Measurements from ENCODE around the gene WDR64.
"Not testable (repeated sequence)": the region's sequence is repeated elsewhere in the genome, so short reads cannot be mapped to it uniquely, and the experiment has no call there.

Gene WDR64

DNA sequence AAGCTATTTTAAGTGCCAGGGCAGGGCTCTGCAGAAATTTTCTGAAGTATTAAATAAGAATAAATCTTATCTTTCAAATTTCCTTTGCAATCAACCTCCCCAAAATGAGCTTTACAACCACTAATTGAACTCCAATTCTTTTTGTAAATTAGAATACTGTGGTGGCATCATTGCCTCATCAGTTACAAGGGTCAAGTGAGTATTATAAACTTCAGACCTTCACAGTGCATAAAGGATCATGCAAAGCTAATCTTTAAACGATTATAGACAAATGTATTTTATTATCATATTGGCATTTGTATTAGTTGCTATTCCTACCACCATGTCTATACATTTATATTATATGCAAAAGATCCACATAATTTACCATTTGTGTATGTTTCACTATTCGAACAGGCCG is 19.1 kb upstream of the WDR64 start:
- no peak for DNase-seq

DNA sequence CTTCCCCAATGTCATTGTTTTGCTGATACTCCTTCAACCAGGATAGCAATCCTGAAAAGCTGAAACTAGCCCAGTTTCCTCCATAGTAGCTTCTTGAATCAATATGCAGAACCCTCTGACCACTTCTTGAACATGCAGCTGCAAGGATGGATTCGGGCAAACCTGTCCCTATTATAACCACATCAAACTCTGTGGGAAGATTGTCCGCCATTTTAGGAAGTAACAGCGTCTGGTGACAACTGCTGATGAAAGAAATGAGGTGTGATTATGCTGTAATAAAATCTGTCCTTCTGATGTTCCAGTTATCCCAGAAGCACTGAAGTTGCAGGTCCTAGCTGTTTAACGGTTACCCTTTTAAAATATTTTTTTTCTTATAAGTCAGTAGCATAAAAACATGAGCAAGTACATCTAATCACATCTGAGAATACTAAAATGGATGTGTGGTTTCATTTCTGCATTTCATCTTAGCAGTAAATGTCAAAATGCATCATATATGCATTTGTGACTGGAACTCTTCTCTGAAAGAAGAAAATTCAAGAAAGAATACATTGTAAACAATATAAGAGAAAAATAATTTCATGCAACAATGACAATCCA is 16.4 kb upstream of the WDR64 start:
- no peak for DNase-seq

DNA sequence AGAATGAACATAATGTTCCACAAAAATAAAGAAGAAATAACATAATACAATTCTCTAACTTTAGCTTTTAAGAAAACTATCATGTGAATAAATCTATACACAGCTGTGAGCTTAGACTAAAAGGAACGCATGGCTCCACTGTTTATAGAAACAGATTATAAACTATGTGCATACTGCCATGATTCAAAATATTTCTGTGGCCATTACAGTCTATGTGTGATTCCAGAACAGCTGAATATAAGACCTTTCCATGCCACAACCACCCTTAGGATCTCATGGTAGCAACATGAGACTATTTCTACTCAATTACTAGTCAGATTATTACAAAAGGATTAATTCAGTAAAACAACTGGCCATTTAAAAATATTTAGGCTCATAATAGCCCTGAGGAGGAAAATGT is 15.8 kb upstream of the WDR64 start:
- DNase-seq, result no peak

DNA sequence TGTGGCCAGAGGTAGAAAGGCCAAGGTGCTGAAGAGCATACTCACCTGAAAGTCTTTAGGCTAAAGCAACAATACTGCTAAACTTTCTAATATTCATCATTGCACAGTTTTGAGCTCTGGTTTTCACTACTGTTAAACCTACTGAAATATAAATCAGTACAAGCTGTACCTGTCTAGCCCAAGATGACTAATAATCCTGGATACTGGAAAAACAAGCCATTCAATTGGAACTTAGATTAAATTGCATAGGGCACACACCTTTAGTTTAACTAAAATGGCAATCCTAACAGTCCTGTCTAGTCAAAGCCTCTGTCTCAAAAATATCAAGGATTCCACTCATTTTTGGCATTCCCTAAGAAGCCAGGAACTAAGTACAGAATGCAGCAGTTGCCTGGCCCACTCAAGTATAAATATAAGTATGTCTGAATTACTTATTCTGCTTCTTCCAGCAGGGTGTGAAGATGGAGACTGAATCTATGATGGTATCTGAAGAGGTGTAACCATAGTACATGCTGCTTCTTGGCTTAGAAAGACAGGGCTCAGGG is 15.0 kb upstream of the WDR64 start:
- DNase-seq, result no peak

DNA sequence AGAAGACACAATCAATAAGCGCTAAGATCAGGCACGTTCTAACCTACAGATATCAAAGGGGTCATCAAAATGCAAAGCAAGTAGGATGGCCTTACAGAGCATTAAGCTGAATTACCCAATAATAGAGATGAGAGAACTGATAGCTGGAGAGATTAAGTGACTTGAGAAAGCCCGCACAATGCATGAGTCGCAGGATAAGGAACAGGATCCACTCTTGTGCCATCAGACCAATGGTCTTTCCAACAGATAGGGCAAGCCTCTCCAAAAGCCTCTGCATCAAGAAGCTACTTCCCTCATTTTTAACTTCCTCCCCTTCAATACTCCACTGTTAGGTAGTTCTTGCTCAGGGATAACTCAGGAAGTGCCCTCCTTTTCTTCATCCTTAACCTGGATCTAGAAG is 14.5 kb upstream of the WDR64 start:
- peak; percentile 56 to 70 (median 61) for DNase-seq

DNA sequence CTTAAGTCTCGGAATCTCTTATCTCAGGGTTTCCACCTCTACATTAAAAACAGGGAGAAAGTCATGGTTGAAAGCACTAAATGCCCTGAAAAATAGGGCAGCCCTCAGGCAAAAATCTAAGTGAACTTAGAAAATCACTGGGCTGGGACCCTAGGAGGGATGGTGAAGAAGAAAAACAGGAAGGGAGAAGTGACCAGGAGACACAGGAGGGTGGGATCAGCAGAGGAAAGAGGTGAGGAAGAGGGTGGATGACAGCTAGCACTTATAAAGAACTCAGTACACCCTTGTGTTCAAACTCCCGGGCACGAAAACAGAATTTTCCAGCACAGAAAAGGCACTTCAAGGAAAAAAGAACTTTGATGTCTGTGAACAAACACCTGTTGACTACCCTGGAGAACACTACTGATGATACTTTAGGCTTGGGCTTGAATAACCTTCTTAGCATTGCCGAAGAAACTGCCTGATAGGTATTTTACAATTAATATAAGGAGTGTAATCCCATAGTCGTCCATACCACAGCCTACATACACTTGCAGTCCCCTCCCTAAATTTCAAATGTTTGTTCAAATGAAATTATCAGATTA is 13.9 kb upstream of the WDR64 start:
- DNase-seq, result no peak

DNA sequence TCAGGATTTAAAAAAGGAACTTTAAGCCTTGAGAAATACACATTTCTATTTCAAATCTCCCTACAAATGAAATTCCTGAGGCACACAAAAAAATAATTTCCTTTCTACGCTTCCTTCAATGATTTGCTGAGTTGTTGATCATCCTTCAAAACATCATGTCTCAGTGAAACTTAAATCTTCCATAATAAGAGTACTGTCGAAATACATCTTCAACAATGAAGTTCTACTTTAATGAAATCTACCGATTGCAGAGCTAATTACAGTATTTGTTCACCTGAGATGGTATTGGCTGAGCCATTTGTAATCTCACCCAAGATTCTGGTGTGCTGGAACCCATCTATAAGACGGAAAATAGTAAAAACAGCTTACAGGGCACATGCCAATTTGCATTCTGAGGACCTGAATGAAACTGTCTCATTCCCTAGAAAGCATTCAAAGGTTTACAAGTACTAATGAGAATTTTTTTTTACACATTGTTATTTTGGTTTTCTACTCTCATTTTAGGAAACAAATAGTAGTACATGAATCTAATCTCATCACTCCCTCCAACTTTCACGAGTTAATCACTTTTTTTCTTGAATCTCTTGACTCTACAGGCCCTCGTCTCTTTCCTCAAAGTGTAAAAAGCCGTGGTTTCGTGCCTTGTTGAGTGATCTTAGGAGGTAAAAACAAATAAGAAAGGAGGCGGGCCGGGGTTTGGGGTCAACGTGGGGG is 13.0 kb upstream of the WDR64 start:
- DNase-seq, result no peak

DNA sequence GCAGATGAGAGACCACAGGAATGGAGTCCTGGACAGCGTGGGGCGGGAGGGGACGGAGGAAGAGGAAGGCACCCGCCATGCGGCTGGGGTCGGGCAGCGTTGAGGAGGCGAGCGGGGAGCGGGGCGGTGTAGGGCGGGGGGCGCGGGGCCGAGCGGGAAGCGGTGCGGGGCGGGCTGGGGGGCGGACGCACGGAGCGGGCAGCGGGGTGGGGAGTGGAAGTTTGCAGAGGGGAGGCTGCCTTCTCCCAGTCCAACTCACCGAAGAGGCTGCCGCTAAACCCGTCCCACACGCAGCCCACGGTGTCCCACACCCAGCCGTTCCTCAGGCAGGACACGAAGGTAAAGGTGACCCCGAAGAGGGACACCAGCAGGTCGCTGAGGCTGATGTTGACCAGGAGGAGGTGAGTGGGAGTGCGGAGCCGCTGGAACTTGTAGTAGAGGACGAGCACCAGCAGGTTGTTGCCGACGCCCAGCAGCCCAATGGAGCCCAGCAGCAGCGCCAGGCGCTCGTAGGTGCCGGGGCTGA is 12.4 kb upstream of the WDR64 start:
- DNase-seq, result peak; percentile 23 to 57 (median 26)

DNA sequence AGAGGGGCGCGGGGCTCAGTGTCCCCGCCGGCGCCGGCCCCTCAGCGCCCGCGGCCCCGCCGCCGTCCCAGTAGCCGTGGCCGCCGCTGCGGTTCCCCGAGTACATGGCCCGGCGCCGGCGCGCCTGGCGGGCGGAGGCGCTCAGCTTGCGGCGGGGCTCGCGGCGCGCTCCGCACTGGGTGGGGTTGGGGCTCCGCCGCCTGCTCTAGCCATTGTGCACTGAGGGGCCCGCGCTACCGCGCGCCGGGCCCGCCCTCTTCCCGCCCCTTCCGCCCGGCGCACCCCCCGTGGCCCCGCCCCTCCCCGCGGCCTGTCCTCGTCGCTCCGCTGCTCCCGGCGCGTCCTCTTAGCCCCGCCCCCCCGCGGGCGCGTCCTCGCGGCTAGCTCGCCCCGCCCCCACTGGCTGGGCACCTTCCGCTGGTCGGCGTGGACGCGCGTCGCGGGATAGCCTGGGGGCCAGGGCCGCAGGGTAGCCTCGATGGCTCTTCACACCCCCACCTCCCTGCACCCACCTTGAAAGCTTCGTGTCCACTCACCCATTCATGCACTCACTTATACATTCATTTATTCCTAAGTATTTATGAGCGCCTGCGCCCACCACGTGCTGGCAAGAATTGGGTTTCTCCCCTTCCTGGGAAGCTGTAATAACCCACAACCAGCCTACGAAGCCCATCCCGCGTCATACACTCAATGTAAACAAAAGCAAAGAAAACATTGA is 11.8 kb upstream of the WDR64 start, which contains the start of the genes CHML and OPN3:
Gene CHML (minus strand): TSS at position 221 of the 718 bp plus-strand sequence. CDS start 4,603 bp downstream, outside the sequence.
Gene OPN3 (minus strand): TSS at position 221 of the 718 bp plus-strand sequence. CDS start 115 bp downstream, at position 106.
- peak; percentile 92 to 100 (median 98) for DNase-seq

DNA sequence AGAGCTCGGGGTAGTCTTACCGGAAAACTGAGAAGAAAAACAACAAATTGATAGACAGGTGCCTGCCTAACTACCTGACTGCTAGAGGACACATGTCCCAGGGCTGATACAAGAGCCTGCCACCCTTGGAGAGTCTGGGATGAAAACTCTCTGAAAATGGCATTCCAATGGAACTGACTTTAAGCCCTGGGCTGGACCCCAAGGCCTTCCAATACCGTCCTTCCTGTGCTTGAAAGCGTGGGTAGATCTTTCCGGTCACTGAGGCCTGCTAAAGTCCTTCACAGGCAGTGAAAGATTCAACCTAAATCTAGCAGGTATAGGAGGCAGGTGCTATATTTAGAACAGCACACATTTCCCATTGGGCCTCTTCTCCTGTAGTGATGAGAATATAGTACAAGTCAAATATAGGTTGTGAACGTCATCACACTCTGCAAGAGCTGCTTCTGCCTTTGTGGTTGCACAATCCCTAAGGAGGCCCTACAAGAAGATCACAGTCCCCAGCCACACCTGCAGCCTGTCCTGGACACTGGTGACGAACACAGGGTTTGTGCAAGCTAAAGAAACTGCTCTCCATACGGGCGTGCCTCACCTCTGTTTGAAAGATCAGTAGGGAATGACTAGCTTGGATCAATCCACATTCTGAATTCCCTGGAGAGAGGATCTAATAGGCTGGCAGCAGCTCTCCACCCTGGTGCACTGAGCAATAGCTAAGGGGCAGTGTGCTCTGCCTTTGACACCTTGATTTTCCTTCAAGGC is 11.0 kb upstream of the WDR64 start:
- DNase-seq, result no peak

DNA sequence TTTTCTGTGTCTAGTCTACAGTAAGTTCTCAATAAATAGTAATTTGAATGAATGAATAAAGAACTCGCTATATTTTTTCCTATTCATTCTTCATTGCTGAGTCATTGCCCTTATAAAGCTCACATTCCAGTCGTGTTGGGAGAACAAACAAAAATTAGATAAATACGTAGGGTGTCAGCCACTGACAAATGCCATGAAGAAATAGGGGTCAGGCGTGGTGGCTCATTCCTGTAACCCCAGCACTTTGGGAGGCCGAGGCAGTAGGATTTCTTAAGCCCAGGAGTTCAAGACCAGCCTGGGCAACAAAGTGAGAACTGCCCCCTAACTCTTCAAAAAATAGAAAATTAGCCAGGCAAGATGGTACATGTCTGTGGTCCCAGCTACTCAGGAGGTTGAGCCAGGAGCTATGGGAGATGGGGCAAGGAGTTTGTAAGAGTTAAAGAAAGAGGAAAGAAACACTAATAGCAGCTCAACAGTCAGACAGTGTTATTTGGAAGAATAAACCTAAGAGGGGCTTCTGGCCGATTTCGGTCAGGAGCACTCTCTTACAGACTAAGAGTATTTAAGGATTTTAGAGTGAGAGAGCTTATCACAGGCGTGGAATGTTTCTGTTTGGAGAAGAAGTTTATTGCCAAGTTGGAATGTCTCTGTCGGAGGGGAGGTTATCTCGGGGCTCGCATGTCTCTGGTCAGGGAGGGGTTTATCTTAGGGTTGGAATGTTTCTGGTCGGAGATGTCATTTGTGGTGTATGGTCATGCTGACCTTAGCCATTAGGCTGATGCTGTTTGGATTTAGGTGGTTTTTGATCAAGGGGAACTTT is 10.1 kb upstream of the WDR64 start:
- no peak for DNase-seq

DNA sequence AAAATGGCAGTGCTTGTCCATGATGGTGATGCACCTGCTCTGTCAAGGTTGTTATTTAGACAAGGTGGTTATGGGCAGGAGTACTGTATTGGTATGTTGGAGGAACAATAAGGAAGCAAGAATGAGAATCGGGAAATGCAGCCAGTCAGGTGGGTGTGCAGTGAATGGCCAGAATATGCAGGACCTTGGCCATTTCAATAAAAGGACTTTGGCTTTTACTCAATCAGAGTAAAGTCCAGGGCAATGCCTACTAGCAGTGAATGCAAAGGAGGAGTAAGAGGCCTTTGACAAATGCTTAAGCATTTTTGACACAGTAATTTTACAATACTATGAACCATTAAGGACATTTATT is 9.5 kb upstream of the WDR64 start:
- no peak for DNase-seq

DNA sequence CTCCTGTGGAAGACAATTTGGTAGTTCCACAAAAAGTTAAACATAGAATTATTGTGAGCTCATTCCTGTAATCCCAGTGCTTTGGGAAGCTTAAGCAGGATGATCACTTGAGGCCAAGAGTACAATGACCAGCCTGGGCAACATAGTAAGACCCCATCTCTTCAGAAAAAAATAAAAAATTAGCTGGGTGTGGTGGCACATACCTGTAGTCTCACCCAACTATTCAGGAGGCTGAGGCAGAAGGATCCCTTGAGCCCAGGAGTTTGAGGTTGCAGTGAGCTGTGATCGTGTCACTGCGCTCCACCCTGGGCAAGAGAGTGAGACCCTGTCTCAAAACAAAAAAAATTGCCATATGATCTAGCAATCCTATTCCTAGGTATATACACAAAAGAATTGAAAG is 7.8 kb upstream of the WDR64 start:
- no peak for DNase-seq

DNA sequence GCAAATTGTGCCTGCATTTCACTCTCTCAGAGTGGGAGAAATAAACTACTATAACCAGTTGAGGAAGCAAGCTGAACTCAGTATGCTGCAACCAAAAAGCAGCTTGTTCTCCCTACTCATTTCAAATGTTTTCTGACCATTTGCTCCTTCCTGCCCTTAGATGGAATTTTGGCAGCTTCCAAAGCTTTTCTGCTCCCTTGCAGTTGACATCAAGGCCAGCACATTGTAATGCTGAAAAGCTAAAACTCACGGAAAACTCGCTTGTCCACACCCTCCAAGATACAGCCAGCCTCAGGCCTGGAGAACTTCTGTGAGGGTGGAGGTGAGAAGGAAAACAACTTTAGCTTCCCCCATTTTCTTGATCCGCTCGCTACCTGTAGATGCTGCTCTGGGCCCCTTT is 6.9 kb upstream of the WDR64 start:
- no peak for DNase-seq

DNA sequence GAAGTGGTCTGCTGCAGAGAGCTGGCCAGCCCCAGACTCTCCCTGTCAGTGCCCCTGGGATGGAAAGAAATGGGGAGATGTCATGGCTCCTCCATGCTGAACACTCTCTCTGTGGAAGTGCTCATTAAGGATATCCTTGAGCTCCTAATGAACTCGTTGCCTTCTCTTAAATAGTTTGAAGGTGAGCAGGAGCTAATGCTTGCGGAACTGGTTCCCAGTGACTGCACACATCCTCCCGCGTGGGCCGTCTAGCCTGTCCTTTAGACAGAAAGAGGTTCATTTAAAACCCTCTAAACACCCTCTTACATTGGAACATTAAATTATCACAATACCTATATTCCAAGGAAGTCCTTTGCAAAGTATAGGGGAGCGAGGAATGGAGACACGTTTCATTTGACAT is 5.9 kb upstream of the WDR64 start:
- no peak for DNase-seq

DNA sequence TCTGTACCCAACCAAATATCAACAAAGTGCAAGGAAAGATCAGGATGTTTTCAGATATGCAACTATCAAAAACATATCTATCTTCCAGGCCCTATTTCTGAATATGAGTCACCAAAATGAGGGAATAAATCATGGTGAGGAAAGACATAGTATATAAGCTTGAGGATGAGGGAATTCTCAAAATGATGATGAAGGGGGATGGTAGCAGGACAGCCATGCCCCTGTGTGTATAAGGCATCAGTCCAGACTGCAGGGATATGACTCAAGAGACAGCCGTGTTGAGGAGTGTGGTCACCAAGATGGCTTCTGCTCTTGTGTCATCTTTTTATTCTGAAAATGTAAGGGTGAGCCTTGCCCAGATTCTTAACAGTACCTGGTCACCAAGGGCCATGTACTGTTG is 4.4 kb upstream of the WDR64 start:
- DNase-seq, result peak in 2 of 3 donors; percentile 17 to 42

DNA sequence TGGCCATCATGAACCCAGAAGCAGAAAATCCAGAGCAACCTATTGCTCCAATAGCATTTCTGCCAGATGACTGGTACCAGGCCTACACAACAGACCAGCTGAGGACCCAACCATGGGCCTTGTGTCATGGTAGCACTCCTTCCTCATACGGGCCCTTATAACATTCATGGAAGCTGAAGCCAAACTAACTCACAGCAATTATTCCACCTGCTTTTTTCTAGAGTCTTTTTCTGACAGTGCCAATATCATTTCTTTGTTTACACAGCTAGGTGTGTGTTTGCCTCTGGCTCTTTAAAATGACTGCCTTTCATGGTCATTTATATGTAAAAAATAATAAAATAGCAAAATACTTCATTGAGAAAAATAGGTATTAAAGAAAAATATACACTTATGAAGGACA is 3.9 kb upstream of the WDR64 start:
- no peak for DNase-seq

DNA sequence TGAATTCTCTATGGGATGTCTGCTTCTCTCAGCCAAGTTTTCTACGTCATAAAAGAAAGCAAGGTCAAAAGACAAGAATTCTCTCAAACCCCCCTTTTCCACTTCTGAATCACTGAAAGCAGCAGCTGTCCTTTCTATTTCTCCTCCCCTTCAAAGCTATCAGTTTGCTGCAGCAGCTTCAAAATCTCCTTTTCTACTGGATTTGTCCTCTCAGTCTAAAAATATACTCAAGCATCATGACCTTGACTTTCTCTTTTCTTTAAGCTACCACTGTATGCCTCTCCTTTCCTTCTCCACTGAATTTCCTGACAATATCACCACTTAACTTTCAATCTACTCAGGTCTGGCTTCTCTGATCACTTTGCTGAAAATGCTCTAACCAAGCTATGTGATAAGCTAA is 1.9 kb downstream of the WDR64 start:
- no peak for DNase-seq

DNA sequence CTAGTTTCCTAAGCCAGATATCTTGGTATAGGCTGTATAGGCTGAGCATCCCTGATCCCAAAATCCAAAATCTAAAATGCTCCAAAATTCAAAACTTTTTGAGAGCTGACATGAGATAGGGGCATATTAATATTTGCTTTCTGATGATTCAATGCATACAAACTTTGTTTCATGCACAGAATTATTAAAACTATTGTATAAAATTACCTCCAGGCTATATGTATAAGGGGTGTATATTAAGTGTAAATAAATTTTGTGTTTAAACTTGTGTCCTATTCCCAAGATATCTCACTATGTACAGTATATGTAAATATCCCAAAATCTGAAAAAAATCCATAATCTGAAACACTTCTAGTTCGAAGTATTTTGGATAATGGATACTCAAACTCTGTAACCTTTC is 2.6 kb downstream of the WDR64 start:
- DNase-seq, result no peak

DNA sequence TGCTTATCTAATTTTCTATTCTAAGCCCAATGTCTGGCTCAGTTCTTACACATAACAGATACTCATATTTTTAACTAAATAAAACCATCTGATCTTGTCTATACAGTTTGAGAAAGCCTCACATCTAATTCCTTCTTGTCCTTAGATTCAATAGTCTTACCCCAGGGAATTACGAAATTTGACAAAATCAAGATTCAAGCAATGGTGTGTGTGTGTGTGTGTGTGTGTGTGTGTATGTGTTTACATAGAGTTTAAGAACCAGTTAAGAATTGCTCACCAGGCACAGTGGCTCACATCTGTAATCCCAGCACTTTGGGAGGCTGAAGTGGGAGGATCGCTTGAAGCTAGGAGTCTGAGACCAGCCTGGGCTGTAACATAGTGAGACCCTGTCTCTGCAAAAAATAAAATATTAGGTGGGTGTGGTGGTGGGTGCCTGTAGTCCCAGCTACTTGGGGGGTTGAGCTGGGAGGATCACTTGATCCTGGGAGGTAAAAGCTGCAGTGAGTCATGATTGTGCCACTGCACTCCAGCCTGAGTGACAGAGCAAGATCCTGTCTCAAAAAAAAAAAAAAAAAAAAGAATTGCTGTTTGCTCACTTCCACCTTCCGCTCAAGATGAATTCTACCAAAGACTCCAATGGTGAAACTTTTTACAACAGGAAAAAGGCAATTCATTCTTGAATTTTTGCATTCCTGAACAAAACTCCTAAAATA is 6.2 kb downstream of the WDR64 start:
- DNase-seq, result no peak

DNA sequence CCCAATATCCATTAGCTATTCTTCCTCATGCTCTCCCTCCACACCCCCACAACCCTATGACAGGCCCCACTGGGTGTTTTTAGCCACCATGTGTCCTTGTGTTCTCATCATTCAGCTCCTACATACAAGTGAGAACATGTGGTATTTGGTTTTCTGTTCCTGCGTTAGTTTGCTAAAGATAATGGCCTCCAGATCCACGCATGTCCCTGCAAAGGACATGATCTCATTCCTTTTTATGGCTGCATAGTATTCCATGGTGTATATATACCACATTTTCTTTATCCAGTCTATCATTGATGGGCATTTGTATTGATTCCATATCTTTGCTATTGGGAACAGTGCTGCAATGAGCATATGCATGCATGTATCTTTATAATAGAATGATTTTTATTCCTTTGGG is 6.9 kb downstream of the WDR64 start:
- DNase-seq, result not testable (repeated sequence)
